SK-N-SH treated with all-trans-retinoic acid at 6 μM for 48 hours (cell line): ENCODE data around the gene LIMK2.

Experiments used
- ARNTL ChIP-seq: fragments of 450-650 bp; formaldehyde crosslinking; IDR thresholded peaks from 2 replicates; pipeline ENCODE4 v1.5.0; 2020; ENCODE audit warnings: low read depth, mild to moderate bottlenecking, moderate library complexity, borderline replicate concordance
- BACH2 ChIP-seq: fragments of 250-450 bp; sonication (Bioruptor Pico); IDR thresholded peaks from 2 replicates; pipeline ENCODE4 v1.9.0; 2021; ENCODE audit warnings: mild to moderate bottlenecking, borderline replicate concordance
- CREB5 ChIP-seq: fragments of 250-450 bp; sonication (Bioruptor Pico); IDR thresholded peaks from 2 replicates; pipeline ENCODE4 v1.5.1; 2020; ENCODE audit warnings: low read depth, mild to moderate bottlenecking, moderate library complexity
- CSDC2 ChIP-seq: fragments of 250-450 bp; sonication (Bioruptor Pico); IDR thresholded peaks from 2 replicates; pipeline ENCODE4 v1.5.0; 2020; ENCODE audit warnings: mild to moderate bottlenecking, moderate library complexity
- ESRRG ChIP-seq: fragments of 250-450 bp; sonication (Bioruptor Pico); IDR thresholded peaks from 2 replicates; pipeline ENCODE4 v1.6.1; 2021; ENCODE audit warnings: mild to moderate bottlenecking
- RARB ChIP-seq: fragments of 250-450 bp; sonication (Bioruptor Pico); IDR thresholded peaks from 2 replicates; pipeline ENCODE4 v1.8.0; 2021; ENCODE audit warnings: mild to moderate bottlenecking, moderate library complexity

GRCh38 chr22:31211482-31211861, 626 bp upstream of the LIMK2 start:
- TF ChIP-seq BACH2 (CRISPR knock-in tag), result no peak
- TF ChIP-seq CSDC2, result no peak
- no peak for TF ChIP-seq CREB5
- TF ChIP-seq RARB (CRISPR knock-in tag), result no peak
- no peak for TF ChIP-seq ARNTL (CRISPR knock-in tag)
- no peak for TF ChIP-seq ESRRG (CRISPR knock-in tag)
